HepG2 (cell line): ENCODE data around the gene TIMM44. TPM values are rescaled to one million over a fixed set of nuclear protein-coding genes. Genes with fewer than 3 reads are reported as not detected.

Source experiments
- AKAP8 ChIP-seq: sonication (generic); formaldehyde crosslinking; IDR thresholded peaks from 2 replicates; pipeline ENCODE4 v1.5.1; 2020; ENCODE audit warnings: mild to moderate bottlenecking, missing genetic modification reagents
- ARHGAP35 ChIP-seq: sonication (generic); formaldehyde crosslinking; IDR thresholded peaks from 2 replicates; pipeline ENCODE4 v1.9.0; 2022; ENCODE audit warnings: mild to moderate bottlenecking, inconsistent platforms, moderate library complexity, missing genetic modification reagents, borderline replicate concordance
- ARNTL ChIP-seq: sonication (generic); formaldehyde crosslinking; IDR thresholded peaks from 2 replicates; pipeline ENCODE4 v1.4.0; 2020; ENCODE audit warnings: mild to moderate bottlenecking, missing genetic modification reagents
- GABPA ChIP-seq, 2 experiments: IDR thresholded peaks; 2 replicates each; pipeline ENCODE4 v1.6.1; 2011 to 2016; ENCODE audit warnings: low read depth in 2 of 2, low read length in 1 of 2, missing biosample characterization in 1 of 2, missing genetic modification characterization in 1 of 2
- KLF13 ChIP-seq: sonication (generic); formaldehyde crosslinking; IDR thresholded peaks from 2 replicates; pipeline ENCODE4 v1.4.0; 2020; ENCODE audit warnings: mild to moderate bottlenecking, missing genetic modification reagents
- MTERF4 ChIP-seq: sonication (generic); formaldehyde crosslinking; IDR thresholded peaks from 2 replicates; pipeline ENCODE4 v1.8.0; 2023; ENCODE audit warnings: mild to moderate bottlenecking, missing genetic modification reagents
- NFYB ChIP-seq: sonication (generic); formaldehyde crosslinking; IDR thresholded peaks from 2 replicates; pipeline ENCODE4 v1.4.0; 2020; ENCODE audit warnings: missing genetic modification reagents
- PLRG1 ChIP-seq: fragments of 450-650 bp; conservative IDR thresholded peaks from 2 replicates; pipeline ENCODE4 v1.6.1; 2016
- SOX13 ChIP-seq, 3 experiments: fragments of 450-650 bp in 1 of 3; sonication (generic) in 1 of 3; formaldehyde crosslinking in 1 of 3; IDR thresholded peaks in 2 of 3; conservative IDR thresholded peaks in 1 of 3; 2 replicates each; pipeline versions ENCODE4 v1.5.0 to v1.6.1; 2016 to 2020; ENCODE audit warnings: antibody characterized with exemption in 1 of 3, mild to moderate bottlenecking in 1 of 3, missing compliant biosample characterization in 1 of 3, missing genetic modification reagents in 1 of 3, moderate library complexity in 1 of 3
- TBL1XR1 ChIP-seq: fragments of 150-350 bp; IDR thresholded peaks from 2 replicates; pipeline ENCODE4 v1.6.1; 2014; ENCODE audit warnings: borderline replicate concordance, low read length; ENCODE audit not compliant: partially characterized antibody
- THYN1 ChIP-seq: sonication (generic); formaldehyde crosslinking; IDR thresholded peaks from 2 replicates; pipeline ENCODE4 v1.8.1; 2023; ENCODE audit warnings: low read depth, mild to moderate bottlenecking, moderate library complexity, missing genetic modification reagents, borderline replicate concordance
- ZNF263 ChIP-seq: sonication (generic); formaldehyde crosslinking; IDR thresholded peaks from 2 replicates; pipeline ENCODE4 v1.4.0; 2020; ENCODE audit warnings: missing genetic modification reagents
- ZNF350 ChIP-seq: sonication (generic); formaldehyde crosslinking; IDR thresholded peaks from 2 replicates; pipeline ENCODE4 v1.4.0; 2020; ENCODE audit warnings: mild to moderate bottlenecking, low read depth, missing genetic modification reagents, borderline replicate concordance
- ZNF430 ChIP-seq: sonication (generic); formaldehyde crosslinking; IDR thresholded peaks from 2 replicates; pipeline ENCODE4 v1.9.0; 2021; ENCODE audit warnings: mild to moderate bottlenecking, missing genetic modification reagents
- ZNF547 ChIP-seq: sonication (generic); formaldehyde crosslinking; IDR thresholded peaks from 2 replicates; pipeline ENCODE4 v1.5.1; 2020; ENCODE audit warnings: mild to moderate bottlenecking, missing genetic modification reagents
- ZNF598 ChIP-seq: sonication (generic); formaldehyde crosslinking; IDR thresholded peaks from 2 replicates; pipeline ENCODE4 v1.5.1; 2020; ENCODE audit warnings: mild to moderate bottlenecking, missing genetic modification reagents, borderline replicate concordance
- ZNF790 ChIP-seq: sonication (generic); formaldehyde crosslinking; IDR thresholded peaks from 2 replicates; pipeline ENCODE4 v1.8.0; 2022; ENCODE audit warnings: missing genetic modification reagents, mild to moderate bottlenecking, borderline replicate concordance
- polyA plus RNA-seq, 8 experiments: library from polyadenylated mRNA; depleted of rRNA in 3 of 8; stranded (reverse) in 7 of 8; unstranded in 1 of 8; fragments of >200 nt; fragmentation: Illumina TruSeq in 4 of 8; extraction: Trizol in 4 of 8; gene quantifications; 2 replicates each; pipeline versions ENCODE4 v1.2.1 to v1.2.3, GENCODE V29; 2011 to 2016; ENCODE audit warnings: low read depth in 4 of 8, missing spikeins in 1 of 8, mixed read lengths in 1 of 8; ENCODE audit not compliant: insufficient read depth in 1 of 8
- total RNA-seq, 5 experiments: library from RNA; depleted of rRNA; stranded (reverse); fragments of >200 nt; fragmentation: Illumina TruSeq; extraction: Trizol; gene quantifications; 2 replicates each; pipeline ENCODE4 v1.2.3, GENCODE V29; 2016; ENCODE audit warnings: low read depth in 1 of 5
- TF ChIP-seq, protein P1 (sequence below): IDR thresholded peaks from 2 replicates; pipeline ENCODE4 v1.6.1; 2012; ENCODE audit warnings: inconsistent platforms
- TF ChIP-seq, protein P2 (sequence below): sonication (generic); formaldehyde crosslinking; IDR thresholded peaks from 2 replicates; pipeline ENCODE4 v1.5.0; 2020; ENCODE audit warnings: mild to moderate bottlenecking, missing genetic modification reagents
- TF ChIP-seq, protein P3 (sequence below): sonication (generic); formaldehyde crosslinking; IDR thresholded peaks from 2 replicates; pipeline ENCODE4 v1.8.1; 2023; ENCODE audit warnings: mild to moderate bottlenecking, moderate library complexity, missing genetic modification reagents
- TF ChIP-seq, protein P4 (sequence below): sonication (generic); formaldehyde crosslinking; IDR thresholded peaks from 2 replicates; pipeline ENCODE4 v1.4.0; 2020; ENCODE audit warnings: missing genetic modification reagents, borderline replicate concordance

TIMM44 gene
- total and polyA plus RNA-seq, 2 of the 13 experiments (the other 11 are each of a cell fraction or from before 2014, with no cell fraction given): 42.9 to 72.6 TPM

- TF ChIP-seq GABPA (IDR thresholded peaks at IDR 0.05; ENCODE audit: low read depth, low read length) (no peak), GABPA (CRISPR knock-in tag; IDR thresholded peaks at IDR 0.05; ENCODE audit: low read depth) (0 out of 2 replicates have a peak, but pooled peaks have one; percentile 0), TBL1XR1 (peak; percentile 3), MTERF4 (no peak), THYN1 (CRISPR knock-in tag) (no peak), AKAP8 (peak; percentile 72; the same call in 1 of the 2 replicates), ZNF263 (CRISPR knock-in tag) (0 out of 2 replicates have a peak, but pooled peaks have one; percentile 10), KLF13 (no peak), PLRG1 (no peak), ZNF547 (CRISPR knock-in tag) (peak; percentile 98), ZNF350 (peak; percentile 66; the same call in 1 of the 2 replicates), ZNF790 (CRISPR knock-in tag) (peak; percentile 89; the same call in 1 of the 2 replicates), ZNF598 (peak; percentile 95; the same call in 1 of the 2 replicates), ARNTL (CRISPR knock-in tag) (peak; percentile 91), ZNF430 (CRISPR knock-in tag) (peak; percentile 79), ARHGAP35 (CRISPR knock-in tag) (peak; percentile 66; the same call in 1 of the 2 replicates), SOX13 (IDR thresholded peaks at IDR 0.05) (no peak), SOX13 (CRISPR knock-in tag; conservative IDR thresholded peaks at IDR 0.05 in 1 of 2, IDR thresholded peaks at IDR 0.05 in 1 of 2) (peak in 1 of 2 experiments; percentile 25; a peak in 2 of 4 replicates), NFYB (no peak)
- TF ChIP-seq, protein P1, sequence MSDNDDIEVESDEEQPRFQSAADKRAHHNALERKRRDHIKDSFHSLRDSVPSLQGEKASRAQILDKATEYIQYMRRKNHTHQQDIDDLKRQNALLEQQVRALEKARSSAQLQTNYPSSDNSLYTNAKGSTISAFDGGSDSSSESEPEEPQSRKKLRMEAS: peak; percentile 96
- TF ChIP-seq, protein P2, sequence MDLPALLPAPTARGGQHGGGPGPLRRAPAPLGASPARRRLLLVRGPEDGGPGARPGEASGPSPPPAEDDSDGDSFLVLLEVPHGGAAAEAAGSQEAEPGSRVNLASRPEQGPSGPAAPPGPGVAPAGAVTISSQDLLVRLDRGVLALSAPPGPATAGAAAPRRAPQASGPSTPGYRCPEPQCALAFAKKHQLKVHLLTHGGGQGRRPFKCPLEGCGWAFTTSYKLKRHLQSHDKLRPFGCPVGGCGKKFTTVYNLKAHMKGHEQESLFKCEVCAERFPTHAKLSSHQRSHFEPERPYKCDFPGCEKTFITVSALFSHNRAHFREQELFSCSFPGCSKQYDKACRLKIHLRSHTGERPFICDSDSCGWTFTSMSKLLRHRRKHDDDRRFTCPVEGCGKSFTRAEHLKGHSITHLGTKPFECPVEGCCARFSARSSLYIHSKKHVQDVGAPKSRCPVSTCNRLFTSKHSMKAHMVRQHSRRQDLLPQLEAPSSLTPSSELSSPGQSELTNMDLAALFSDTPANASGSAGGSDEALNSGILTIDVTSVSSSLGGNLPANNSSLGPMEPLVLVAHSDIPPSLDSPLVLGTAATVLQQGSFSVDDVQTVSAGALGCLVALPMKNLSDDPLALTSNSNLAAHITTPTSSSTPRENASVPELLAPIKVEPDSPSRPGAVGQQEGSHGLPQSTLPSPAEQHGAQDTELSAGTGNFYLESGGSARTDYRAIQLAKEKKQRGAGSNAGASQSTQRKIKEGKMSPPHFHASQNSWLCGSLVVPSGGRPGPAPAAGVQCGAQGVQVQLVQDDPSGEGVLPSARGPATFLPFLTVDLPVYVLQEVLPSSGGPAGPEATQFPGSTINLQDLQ: no peak
- TF ChIP-seq, protein P3, sequence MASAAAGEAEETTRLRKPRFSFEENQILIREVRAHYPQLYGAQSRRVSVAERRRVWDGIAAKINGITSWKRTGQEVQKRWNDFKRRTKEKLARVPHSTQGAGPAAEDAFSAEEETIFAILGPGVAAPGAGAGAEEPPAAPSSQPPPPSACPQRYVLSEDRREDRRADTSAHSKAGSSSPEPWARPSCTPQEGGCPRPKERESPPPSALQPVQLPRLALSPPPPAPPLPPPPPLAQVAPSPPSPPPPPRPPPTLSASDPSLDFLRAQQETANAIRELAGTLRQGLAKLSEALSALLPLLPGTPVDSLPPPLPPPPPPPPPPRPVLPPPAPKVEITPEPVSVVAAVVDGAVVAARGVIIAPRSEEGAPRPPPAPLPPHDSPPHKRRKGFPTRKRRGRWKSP (CRISPR knock-in tag): peak; percentile 81; the same call in 1 of the 2 replicates
- TF ChIP-seq, protein P4, sequence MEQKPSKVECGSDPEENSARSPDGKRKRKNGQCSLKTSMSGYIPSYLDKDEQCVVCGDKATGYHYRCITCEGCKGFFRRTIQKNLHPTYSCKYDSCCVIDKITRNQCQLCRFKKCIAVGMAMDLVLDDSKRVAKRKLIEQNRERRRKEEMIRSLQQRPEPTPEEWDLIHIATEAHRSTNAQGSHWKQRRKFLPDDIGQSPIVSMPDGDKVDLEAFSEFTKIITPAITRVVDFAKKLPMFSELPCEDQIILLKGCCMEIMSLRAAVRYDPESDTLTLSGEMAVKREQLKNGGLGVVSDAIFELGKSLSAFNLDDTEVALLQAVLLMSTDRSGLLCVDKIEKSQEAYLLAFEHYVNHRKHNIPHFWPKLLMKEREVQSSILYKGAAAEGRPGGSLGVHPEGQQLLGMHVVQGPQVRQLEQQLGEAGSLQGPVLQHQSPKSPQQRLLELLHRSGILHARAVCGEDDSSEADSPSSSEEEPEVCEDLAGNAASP (CRISPR knock-in tag): peak; percentile 59
Observed at GRCh38 chr19:7903244-7904073, 40.0 kb downstream of the TIMM44 start, which contains the start of gene MAP2K7 (continued).
